WI38 (cell line): ENCODE results near the gene PTCH1.

Experiments used
- H3K4me3 ChIP-seq: 2 replicates; pipeline ENCODE4 v1.5.1; 2011; ENCODE audit warnings: low read depth, mild to moderate bottlenecking, control low read depth, low read length
- TF ChIP-seq, protein P1 (sequence below): IDR thresholded peaks from 2 replicates; pipeline ENCODE4 v1.5.1; 2012; ENCODE audit warnings: low read depth, mild to moderate bottlenecking, control low read depth, low read length

PTCH1 gene

DNA sequence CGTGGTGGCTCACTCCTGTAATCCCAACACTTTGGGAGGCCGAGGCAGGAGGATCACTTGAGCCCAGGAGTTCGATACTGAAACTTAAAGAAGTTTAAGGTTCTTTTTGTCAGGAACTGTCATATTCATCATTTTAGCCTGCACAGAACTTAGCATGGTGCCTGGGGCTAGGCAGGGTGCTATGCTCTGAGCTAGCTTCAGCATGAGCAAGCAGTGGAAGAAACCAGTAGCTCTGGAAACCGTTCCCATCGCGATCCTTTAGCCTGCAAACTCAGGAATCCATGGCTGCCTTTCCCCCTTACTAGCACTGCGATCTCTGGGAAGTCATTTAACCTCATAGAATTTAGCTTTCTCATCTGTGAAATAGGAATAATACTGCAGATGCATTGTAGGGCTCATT is 80.4 kb downstream of the PTCH1 start:
- TF ChIP-seq, protein P1, sequence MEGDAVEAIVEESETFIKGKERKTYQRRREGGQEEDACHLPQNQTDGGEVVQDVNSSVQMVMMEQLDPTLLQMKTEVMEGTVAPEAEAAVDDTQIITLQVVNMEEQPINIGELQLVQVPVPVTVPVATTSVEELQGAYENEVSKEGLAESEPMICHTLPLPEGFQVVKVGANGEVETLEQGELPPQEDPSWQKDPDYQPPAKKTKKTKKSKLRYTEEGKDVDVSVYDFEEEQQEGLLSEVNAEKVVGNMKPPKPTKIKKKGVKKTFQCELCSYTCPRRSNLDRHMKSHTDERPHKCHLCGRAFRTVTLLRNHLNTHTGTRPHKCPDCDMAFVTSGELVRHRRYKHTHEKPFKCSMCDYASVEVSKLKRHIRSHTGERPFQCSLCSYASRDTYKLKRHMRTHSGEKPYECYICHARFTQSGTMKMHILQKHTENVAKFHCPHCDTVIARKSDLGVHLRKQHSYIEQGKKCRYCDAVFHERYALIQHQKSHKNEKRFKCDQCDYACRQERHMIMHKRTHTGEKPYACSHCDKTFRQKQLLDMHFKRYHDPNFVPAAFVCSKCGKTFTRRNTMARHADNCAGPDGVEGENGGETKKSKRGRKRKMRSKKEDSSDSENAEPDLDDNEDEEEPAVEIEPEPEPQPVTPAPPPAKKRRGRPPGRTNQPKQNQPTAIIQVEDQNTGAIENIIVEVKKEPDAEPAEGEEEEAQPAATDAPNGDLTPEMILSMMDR: no peak

DNA sequence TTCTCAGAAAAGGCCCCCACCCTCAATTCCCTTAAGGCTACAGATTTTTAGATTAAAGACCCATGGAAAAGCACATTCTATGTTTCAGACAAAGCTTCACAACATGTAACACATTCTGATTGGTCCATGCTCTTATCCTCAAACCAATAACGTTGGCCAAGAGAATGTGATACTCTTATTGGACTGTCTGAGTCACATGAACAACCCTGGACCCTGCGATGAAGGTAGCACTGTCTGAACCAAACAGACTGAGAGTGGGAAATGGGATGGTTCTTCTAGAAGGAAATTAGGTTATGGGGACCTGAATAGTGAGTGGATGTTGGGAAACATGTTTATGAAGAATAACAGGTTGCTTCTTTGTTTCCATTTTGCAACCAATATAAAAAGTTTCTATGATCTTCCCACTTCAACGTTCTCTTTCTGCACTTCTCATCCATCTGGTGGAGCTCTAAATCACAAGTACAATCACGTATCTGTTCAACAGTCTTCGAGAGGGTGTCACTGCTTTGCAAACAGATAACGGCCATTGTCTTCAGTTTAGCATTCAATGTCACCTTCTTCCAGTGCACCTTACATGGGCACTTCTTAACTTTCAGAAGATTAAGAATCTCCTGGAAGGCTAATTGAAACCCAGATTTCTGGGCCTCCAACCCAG is 81.6 kb downstream of the PTCH1 start:
- TF ChIP-seq, protein P1: no peak
- no peak overlapping the region for H3K4me3 ChIP-seq

More for the DNA sequence above, 80.4 kb downstream of the PTCH1 start:
- no peak overlapping the region for H3K4me3 ChIP-seq

DNA sequence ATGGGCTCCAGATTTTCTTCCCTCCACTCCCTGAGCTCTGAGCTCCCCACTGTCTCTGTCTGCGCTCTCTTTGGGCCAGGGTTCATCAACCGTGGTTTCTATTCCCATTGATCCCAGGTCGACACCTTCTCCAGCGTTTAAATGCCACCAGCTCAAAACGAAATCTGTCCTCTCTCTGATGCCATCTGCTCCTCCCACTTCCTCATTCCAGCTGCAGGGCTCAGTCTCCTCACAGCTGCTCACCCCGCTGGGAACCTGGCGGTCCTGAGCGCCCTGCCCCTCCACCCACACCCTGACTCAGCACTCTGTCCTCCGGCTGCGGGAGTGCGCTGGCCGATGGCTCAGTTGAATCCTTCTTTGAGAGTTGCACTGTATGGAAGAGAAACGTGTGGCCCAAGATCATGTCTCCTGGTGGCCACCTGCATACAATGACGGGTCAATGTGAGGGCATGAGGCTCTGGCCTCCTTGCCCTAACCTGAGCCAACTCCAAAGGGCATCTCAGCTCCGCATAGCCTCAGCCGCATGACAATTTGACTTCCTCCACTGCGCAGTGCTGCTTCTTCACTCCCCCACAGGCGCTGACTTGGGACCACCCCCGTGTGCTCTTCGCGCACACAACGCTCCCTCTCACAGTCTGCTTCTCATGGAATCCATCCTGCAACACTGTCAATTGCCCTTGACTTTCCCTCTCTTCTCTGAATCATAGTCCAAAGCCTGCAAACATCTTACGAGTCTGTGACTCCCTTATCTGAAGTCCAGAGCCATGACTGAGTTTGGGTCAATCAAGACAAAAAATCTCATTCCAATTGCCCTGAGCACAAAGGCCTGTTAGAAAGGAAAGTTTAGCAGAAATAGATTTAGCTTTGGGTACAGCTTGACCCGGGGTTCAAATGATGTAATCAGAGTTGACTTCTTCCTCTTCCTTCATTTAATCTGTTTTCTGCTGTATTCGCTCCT is 82.4 kb downstream of the PTCH1 start:
- TF ChIP-seq, protein P1: no peak
- no peak overlapping the region for H3K4me3 ChIP-seq

DNA sequence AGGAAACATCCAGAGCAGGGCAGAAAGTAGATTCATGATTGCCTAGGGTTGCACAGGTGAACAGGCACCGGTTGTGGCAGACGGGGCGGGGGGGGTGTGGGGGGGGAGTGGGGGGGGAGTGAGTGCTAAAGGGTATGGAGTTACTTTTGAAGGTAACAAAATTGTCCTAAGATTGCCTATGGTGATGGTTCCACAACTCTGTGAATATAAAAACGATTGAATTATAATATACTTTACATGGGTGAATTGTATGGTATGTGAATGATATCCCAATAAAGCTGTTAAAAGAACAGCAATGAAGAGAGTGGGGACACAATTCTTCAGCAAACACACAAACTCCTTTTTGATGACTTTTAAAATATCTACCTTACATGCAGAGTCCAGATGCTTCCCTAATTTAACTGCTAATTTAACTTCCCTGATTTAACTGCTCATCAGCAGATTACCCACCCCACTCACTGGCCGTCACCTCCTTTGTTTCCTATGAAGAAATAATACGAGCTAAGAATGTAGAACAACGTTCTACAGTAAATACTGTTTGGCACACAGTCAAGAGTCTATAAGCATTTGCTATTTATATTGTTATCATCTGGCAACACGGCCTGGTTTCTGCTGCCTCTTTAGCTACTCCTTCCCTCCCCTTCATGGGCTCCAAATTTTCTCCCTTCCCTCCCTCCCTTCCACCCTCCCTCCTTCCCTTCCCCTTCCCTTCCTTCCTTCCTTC is 83.5 kb downstream of the PTCH1 start:
- TF ChIP-seq, protein P1: no peak
- H3K4me3 ChIP-seq: no peak overlapping the region

DNA sequence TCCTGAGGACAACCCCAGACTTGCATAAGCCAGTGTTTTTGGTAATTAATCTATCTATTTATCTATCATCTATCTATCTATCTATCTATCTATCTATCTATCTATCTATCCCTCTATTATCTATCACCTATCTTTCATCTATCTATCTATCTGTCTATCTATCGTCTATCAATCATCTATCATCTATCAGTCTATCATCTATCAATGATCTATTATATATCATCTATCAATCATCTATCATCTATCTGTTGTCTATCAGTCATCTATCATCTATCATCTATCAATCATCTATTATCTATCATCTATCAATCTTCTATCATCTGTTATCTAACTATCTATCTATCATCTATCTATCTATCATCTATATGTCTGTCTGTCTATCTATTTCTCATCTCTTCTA is 85.5 kb downstream of the PTCH1 start:
- TF ChIP-seq, protein P1: no peak
- no peak overlapping the region for H3K4me3 ChIP-seq

DNA sequence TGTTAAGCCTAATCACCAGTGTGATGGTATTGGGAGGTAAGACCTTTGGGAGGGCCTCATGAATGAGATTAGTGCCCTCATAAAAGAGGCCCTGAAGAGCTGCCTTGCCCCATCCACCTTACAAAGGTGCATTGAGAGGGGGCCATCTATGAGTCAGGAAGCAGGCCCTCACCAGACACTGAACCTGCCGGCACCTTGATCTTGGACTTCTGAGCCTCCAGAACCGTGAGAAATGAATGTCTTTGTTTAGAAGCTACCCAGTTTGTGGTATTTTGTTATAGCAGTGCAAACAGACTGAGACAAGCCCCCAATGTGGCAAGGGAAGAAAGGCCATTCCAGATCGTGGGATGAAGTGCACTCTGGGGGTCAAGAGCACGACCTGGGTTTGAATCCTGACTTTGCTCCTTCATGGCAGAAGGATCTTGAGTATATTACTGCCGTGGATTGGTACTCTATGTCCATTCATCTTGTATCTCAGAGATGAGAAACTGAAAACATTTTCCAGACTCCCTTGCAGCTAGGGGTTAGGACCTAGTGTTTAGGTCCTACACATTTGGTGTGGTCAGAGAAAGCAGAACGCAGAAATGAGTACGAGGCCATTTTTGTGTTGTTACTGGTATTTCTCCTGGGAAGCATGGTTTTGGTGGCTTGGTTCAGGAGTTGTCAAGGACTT is 86.7 kb downstream of the PTCH1 start:
- TF ChIP-seq, protein P1: no peak
- no peak overlapping the region for H3K4me3 ChIP-seq
